ENCODE measurements around the gene RNF41. TPM values are rescaled to one million over a fixed set of nuclear protein-coding genes. Genes with fewer than 3 reads are reported as not detected.

The RNF41 gene
- total RNA-seq, 2 donors from 2014 or later: 66.6 to 76.5 TPM

GRCh38 chr12:56154246-56154771, 67.4 kb downstream of the RNF41 start:
- no peak for ATAC-seq (ENCODE audit: insufficient number of reproducible peaks, low FRiP score, low read depth)
- no peak overlapping the region for H3K27ac ChIP-seq
- no peaks in the 10 kb centered on the region for H3K27me3 ChIP-seq (replicated peaks; ENCODE audit: insufficient read depth)
- no peaks in the 10 kb centered on the region for H3K36me3 ChIP-seq
- no peak overlapping the region for H3K4me3 ChIP-seq
- no peak for DNase-seq (ENCODE audit: low spot score)
- no peak for TF ChIP-seq CTCF (IDR thresholded peaks at IDR 0.05)
- H3K9me3 ChIP-seq: no peaks in the 10 kb centered on the region
- H3K4me1 ChIP-seq (ENCODE audit: control insufficient read depth in 1 of 2, low read depth in 2 of 2): peaks cover 14 to 28% of the 10 kb centered on the region in 2 donors

- H3K27me3 ChIP-seq (replicated peaks; ENCODE audit: insufficient read depth): no peaks in the 10 kb centered on the region
- TF ChIP-seq CTCF (IDR thresholded peaks at IDR 0.05): no peak
- no peaks in the 10 kb centered on the region for H3K9me3 ChIP-seq
- ATAC-seq (ENCODE audit: insufficient number of reproducible peaks, low FRiP score, low read depth) (no peak), DNase-seq (ENCODE audit: low spot score) (no peak)
- peaks cover 14 to 28% of the 10 kb centered on the region in 2 donors for H3K4me1 ChIP-seq (ENCODE audit: control insufficient read depth in 1 of 2, low read depth in 2 of 2)
- H3K27ac ChIP-seq: no peak overlapping the region
- no peak overlapping the region for H3K4me3 ChIP-seq
- H3K36me3 ChIP-seq: no peaks in the 10 kb centered on the region
These were observed 68.0 kb downstream of the RNF41 start for GRCh38 chr12:56153678-56154065.

GRCh38 chr12:56152756-56153677, 68.7 kb downstream of the RNF41 start:
- no peak for TF ChIP-seq CTCF (IDR thresholded peaks at IDR 0.05)
- H3K27me3 ChIP-seq (replicated peaks; ENCODE audit: insufficient read depth): no peaks in the 10 kb centered on the region
- no peaks in the 10 kb centered on the region for H3K36me3 ChIP-seq
- H3K4me1 ChIP-seq (ENCODE audit: control insufficient read depth in 1 of 2, low read depth in 2 of 2): peaks cover 14 to 28% of the 10 kb centered on the region in 2 donors
- peak overlapping the region; percentile 88 to 92 for H3K27ac ChIP-seq
- H3K4me3 ChIP-seq: peak overlapping the region; percentile 87
- ATAC-seq (ENCODE audit: insufficient number of reproducible peaks, low FRiP score, low read depth) (peak; percentile 1), DNase-seq (ENCODE audit: low spot score) (no peak)
- H3K9me3 ChIP-seq: no peaks in the 10 kb centered on the region

Other genes with a start within 250 kb of the RNF41 start
- gene RAB5B, start 247.8 kb downstream of the RNF41 start, total RNA-seq: 10 to 100 TPM; 70.3 to 89.2 TPM
- gene SUOX, start 224.6 kb downstream of the RNF41 start, total RNA-seq: 10 to 100 TPM; 17.6 to 20.6 TPM
- gene IKZF4, start 200.9 kb downstream of the RNF41 start, total RNA-seq: 1 to 10 TPM; 4.5 to 7.6 TPM
- 1,000 to 10,000 TPM in 1 of 2 donors, 100 to 1,000 TPM in 1; 103 to 1,114 TPM for gene RPS26, start 180.0 kb downstream of the RNF41 start, total RNA-seq
- gene ERBB3, start 141.8 kb downstream of the RNF41 start, total RNA-seq: 1 to 10 TPM; 1.1 to 3.2 TPM
- 100 to 1,000 TPM in 1 of 2 donors, 10 to 100 TPM in 1; 53.2 to 111 TPM for gene PA2G4, start 117.4 kb downstream of the RNF41 start, total RNA-seq
- gene RPL41, start 105.3 kb downstream of the RNF41 start, total RNA-seq: 1,000 to 10,000 TPM in 1 of 2 donors, 100 to 1,000 TPM in 1; 923 to 1,490 TPM
- gene ZC3H10, start 103.7 kb downstream of the RNF41 start, total RNA-seq: 1 to 10 TPM; 4.1 to 7.1 TPM
- 100 to 1,000 TPM; 113 to 128 TPM for gene ESYT1, start 93.7 kb downstream of the RNF41 start, total RNA-seq
- gene MYL6B, start 69.3 kb downstream of the RNF41 start, total RNA-seq: 10 to 100 TPM; 17.1 to 19.1 TPM
- gene MYL6, start 63.6 kb downstream of the RNF41 start, total RNA-seq: 1,000 to 10,000 TPM; 1,762 to 3,064 TPM
- gene SMARCC2, start 32.4 kb downstream of the RNF41 start, total RNA-seq: 100 to 1,000 TPM in 1 of 2 donors, 10 to 100 TPM in 1; 68.6 to 109 TPM
- gene NABP2, start 2.4 kb upstream of the RNF41 start, total RNA-seq: 10 to 100 TPM in 1 of 2 donors, 1 to 10 TPM in 1; 8.7 to 17.2 TPM
- gene SLC39A5, start 8.1 kb upstream of the RNF41 start, total RNA-seq: not detected
- gene ANKRD52, start 36.5 kb upstream of the RNF41 start, total RNA-seq: 10 to 100 TPM; 30.9 to 36.3 TPM
- gene COQ10A, start 45.0 kb upstream of the RNF41 start, total RNA-seq: 10 to 100 TPM; 14.6 to 26.3 TPM
- gene CS, start 78.4 kb upstream of the RNF41 start, total RNA-seq: 100 to 1,000 TPM; 120 to 143 TPM
- 10 to 100 TPM; 72.0 to 85.1 TPM for gene CNPY2, start 94.1 kb upstream of the RNF41 start, total RNA-seq
- gene PAN2, start 112.1 kb upstream of the RNF41 start, total RNA-seq: 10 to 100 TPM; 39.8 to 42.7 TPM
- gene IL23A, start 117.0 kb upstream of the RNF41 start, total RNA-seq: not detected
- 100 to 1,000 TPM; 161 to 192 TPM for gene STAT2, start 138.2 kb upstream of the RNF41 start, total RNA-seq
- not detected for gene APOF, start 140.9 kb upstream of the RNF41 start, total RNA-seq
- 1 to 10 TPM; 3.0 to 4.4 TPM for gene TIMELESS, start 227.5 kb upstream of the RNF41 start, total RNA-seq
- not detected for gene MIP, start 232.7 kb upstream of the RNF41 start, total RNA-seq
- 1 to 10 TPM; 2.3 to 5.8 TPM for gene SPRYD4, start 246.7 kb upstream of the RNF41 start, total RNA-seq